Neutrophil (primary cell): ENCODE data around the gene EEF1G.
A peak's percentile ranks its signal among the peaks of the same experiment; 100 is the strongest.

Experiments used
- H3K27ac ChIP-seq: fragments of 200-600 bp; sonication (generic); 2 replicates; pipeline ENCODE4 v1.5.1; 2016; ENCODE audit warnings: mild to moderate bottlenecking, moderate library complexity
- H3K27me3 ChIP-seq: fragments of 200-600 bp; sonication (generic); 2 replicates; pipeline ENCODE4 v1.6.0; 2016; ENCODE audit warnings: mild to moderate bottlenecking
- H3K36me3 ChIP-seq: fragments of 200-600 bp; sonication (generic); 2 replicates; pipeline ENCODE4 v1.5.1; 2017
- H3K4me1 ChIP-seq, 2 experiments: fragments of 200-600 bp in 1 of 2; sonication (generic) in 1 of 2; 1 replicate in 1 of 2; 2 replicates in 1 of 2; pipeline versions ENCODE4 v1.5.1 to v1.6.1; 2013 to 2016; ENCODE audit warnings: low read depth in 1 of 2, low read length in 1 of 2, mild to moderate bottlenecking in 1 of 2, moderate library complexity in 1 of 2; ENCODE audit not compliant: control insufficient read depth in 1 of 2, insufficient read depth in 1 of 2
- H3K4me3 ChIP-seq, 2 experiments: fragments of 200-600 bp in 1 of 2; sonication (generic) in 1 of 2; 1 replicate in 1 of 2; 2 replicates in 1 of 2; pipeline ENCODE4 v1.5.1; 2013 to 2016; ENCODE audit warnings: low read depth in 1 of 2, low read length in 1 of 2, mild to moderate bottlenecking in 1 of 2, moderate library complexity in 1 of 2
- H3K9me3 ChIP-seq: fragments of 200-600 bp; sonication (generic); 2 replicates; pipeline ENCODE4 v1.5.1; 2016
- TF ChIP-seq, protein P1 (sequence below): fragments of 200-600 bp; sonication (generic); IDR thresholded peaks from 2 replicates; pipeline ENCODE4 v1.5.1; 2016; ENCODE audit warnings: antibody characterized with exemption

The EEF1G gene

DNA sequence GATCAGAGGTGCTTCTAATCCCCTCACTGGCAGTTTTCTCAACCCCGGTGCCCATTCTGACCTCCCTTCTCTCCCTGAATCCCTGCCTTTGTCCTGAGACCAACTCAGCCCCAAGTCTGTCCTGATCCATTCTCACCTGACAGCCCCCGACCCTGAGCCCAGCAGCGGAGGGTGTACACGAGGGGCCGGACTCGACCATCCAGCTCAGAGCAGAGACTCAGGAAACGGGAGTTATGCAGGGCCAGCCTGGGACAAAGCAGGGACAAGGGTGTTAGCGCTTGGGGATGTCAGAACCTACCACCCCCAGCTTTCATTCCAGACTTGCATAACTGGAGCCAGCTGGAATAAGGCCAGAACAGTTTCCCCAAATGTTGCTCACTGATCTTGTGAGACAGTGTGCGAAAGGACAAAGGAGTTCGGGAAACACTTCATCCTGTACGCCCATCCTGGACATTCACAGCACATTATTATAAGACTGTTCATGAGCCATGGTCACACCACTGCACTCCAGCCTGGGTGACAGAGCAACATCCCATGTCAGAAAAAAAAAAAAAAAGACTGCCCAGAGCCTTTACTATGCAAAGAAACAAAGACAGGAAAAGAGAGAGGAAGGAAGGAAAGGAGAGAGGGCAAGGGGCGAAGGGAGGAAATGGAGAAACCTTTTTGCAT, 3.5 kb upstream of the EEF1G start:
- H3K4me1 ChIP-seq: peaks cover 37% of the 10 kb centered on the region in 2 experiments
- H3K9me3 ChIP-seq: no peaks in the 10 kb centered on the region
- H3K27ac ChIP-seq: peak overlapping the region; percentile 50
- no peak overlapping the region for H3K4me3 ChIP-seq
- H3K27me3 ChIP-seq: no peaks in the 10 kb centered on the region
- TF ChIP-seq, protein P1, sequence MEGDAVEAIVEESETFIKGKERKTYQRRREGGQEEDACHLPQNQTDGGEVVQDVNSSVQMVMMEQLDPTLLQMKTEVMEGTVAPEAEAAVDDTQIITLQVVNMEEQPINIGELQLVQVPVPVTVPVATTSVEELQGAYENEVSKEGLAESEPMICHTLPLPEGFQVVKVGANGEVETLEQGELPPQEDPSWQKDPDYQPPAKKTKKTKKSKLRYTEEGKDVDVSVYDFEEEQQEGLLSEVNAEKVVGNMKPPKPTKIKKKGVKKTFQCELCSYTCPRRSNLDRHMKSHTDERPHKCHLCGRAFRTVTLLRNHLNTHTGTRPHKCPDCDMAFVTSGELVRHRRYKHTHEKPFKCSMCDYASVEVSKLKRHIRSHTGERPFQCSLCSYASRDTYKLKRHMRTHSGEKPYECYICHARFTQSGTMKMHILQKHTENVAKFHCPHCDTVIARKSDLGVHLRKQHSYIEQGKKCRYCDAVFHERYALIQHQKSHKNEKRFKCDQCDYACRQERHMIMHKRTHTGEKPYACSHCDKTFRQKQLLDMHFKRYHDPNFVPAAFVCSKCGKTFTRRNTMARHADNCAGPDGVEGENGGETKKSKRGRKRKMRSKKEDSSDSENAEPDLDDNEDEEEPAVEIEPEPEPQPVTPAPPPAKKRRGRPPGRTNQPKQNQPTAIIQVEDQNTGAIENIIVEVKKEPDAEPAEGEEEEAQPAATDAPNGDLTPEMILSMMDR: no peak
- peaks cover 31% of the 10 kb centered on the region for H3K36me3 ChIP-seq

DNA sequence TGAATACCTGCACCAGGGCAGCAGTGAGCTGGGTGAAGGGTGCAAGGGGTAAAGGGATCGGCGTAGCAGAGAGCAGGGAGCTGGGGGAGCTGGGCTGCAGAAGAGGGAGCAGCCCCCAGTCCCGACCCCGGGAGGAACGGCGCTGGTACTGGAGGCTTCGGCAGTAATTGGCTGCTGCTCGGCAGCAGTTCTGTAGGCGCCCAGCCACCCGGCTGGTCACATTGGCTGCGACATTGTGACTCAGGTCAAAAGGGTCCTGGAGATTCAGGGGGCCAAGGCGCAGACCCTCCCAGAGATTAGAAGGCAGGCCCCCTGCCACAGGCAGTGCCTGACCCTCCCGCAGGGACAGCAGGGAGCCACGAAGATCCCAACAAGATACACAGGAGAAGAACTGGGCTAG, 2.1 kb upstream of the EEF1G start:
- H3K4me1 ChIP-seq: peaks cover 37% of the 10 kb centered on the region in 2 experiments
- TF ChIP-seq, protein P1: no peak
- H3K27ac ChIP-seq: no peak overlapping the region
- no peaks in the 10 kb centered on the region for H3K27me3 ChIP-seq
- H3K9me3 ChIP-seq: no peaks in the 10 kb centered on the region
- no peak overlapping the region for H3K4me3 ChIP-seq
- H3K36me3 ChIP-seq: peaks cover 36% of the 10 kb centered on the region

DNA sequence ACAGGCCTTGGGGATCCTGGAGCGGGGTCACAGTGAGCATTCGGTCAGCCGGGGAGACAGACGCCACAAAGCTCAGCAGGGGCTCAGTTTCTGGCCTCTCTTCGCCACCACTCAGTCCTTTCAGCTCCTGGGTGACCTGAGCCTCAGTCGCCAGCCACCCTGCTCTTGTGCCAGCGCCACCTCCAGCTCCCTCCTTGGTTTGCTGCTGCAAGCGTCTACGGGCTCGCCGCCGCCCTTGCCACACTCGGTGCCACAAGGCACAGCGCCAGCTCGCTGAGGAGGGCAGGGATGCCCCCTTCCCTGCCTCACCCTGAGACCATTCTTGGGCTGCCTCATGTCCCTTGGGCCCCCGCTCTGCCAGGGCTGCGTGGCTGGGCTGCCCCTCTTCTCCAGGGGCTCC, 1.5 kb upstream of the EEF1G start:
- Histone ChIP-seq H3K4me3 (peak overlapping the region; percentile 95 to 98), H3K36me3 (peaks cover 41% of the 10 kb centered on the region), H3K27ac (peak overlapping the region; percentile 81), H3K9me3 (no peaks in the 10 kb centered on the region), H3K27me3 (no peaks in the 10 kb centered on the region), H3K4me1 (peaks cover 37% of the 10 kb centered on the region in 2 experiments)
- TF ChIP-seq, protein P1: no peak

DNA sequence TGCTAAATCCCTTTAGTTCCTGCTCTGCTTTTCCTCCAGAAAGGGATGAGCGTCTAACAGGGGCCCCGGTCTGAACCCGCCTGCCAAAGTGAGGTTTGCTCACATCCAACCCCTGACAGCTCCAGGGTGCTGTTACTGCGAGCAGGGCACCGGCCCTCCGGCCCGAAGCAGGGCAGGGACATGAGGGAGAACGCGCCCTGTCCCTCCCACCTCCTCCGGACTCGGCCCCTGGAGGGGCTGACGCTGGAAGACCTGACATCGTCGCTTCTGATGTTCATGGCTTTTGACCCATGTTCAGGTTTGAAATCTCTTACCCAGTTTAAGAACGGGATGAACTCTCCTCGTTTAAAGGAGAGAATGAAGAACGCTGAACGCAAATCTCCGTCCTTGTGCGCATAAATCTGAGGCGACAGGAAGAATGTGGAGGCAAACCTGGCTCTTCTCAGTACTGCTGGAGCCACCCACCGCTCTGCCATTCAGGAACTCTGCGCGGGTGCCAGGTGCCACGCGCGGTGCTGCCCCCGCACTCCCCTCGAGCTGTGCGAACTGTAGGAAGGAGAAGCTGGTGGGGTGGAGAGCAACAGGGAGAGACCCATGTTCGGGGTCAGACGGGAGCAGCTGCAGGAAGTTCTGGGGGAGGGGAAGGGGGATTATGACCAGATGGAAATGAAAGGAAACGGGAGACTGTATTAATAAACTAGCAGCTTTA, 826 bp upstream of the EEF1G start:
- TF ChIP-seq, protein P1: no peak
- Histone ChIP-seq H3K4me3 (peak overlapping the region; percentile 95 to 98), H3K27ac (peak overlapping the region; percentile 81), H3K9me3 (no peaks in the 10 kb centered on the region), H3K27me3 (no peaks in the 10 kb centered on the region), H3K36me3 (peaks cover 42% of the 10 kb centered on the region), H3K4me1 (peaks cover 37% of the 10 kb centered on the region in 2 experiments)

DNA sequence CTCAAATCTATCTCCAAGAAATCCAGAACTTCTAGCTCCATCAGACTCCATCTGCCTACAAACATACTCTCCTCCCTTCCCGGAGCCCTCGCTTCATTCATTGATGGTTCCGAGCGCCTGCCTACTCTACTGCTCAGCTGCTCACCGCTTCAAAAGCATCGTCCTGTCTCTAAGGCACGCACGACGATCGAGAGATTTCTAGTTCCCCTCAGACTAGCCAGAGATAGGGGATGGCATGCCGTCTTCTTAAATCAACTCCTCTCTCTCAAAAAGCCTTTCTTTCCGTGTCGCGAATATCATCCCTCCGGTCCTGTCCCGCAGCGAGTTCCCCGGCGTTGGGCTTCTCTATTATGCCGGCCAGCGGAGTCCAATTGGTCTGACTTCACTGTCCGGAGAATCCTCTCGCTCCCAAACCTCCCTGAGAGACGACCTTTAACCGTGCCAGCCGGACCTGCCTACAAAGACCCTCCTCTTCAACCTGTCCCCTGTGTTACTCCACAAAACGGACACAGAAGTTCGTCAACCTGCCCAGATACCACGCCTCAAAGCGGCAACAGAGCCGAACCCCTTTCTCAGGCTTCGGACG, 592 bp downstream of the EEF1G start:
- Histone ChIP-seq H3K4me3 (peak overlapping the region; percentile 95 to 98), H3K4me1 (peaks cover 37% of the 10 kb centered on the region in 2 experiments), H3K27ac (peak overlapping the region; percentile 81), H3K9me3 (no peaks in the 10 kb centered on the region), H3K27me3 (no peaks in the 10 kb centered on the region), H3K36me3 (peaks cover 47% of the 10 kb centered on the region)
- TF ChIP-seq, protein P1: no peak
